Stimulated activated effector memory CD8-positive, alpha-beta T cell treated with anti-CD3 and anti-CD28 coated beads, Interleukin-12 subunit alpha, Interleukin-12 subunit beta, amount 100 ng/mL, for 72 hours (primary cell): ENCODE data around the gene CXCR6.

Source experiments
- ATAC-seq: fragments of 150-1000 bp; cut with Tn5 transposase; 2 replicates; pipeline ENCODE4 v1.10.0; 2021
- DNase-seq, 2 donors: peaks; one replicate each; pipeline ENCODE4 v3.0.0; 2021 to 2022; ENCODE audit warnings: low spot score in 2 of 2
- H3K27ac Mint-ChIP-seq: one replicate; pipeline ENCODE4 v1.8.0; 2022; ENCODE audit warnings: mild to moderate bottlenecking, mixed read lengths
- H3K36me3 Mint-ChIP-seq: one replicate; pipeline ENCODE4 v1.8.0; 2022; ENCODE audit warnings: mild to moderate bottlenecking, mixed read lengths
- H3K4me1 Mint-ChIP-seq: one replicate; pipeline ENCODE4 v1.8.0; 2022; ENCODE audit warnings: mixed read lengths
- H3K4me3 Mint-ChIP-seq: one replicate; pipeline ENCODE4 v1.8.0; 2022; ENCODE audit warnings: mild to moderate bottlenecking, mixed read lengths
- H3K9me3 Mint-ChIP-seq: one replicate; pipeline ENCODE4 v1.8.0; 2022; ENCODE audit warnings: mixed read lengths

Gene CXCR6

GRCh38 chr3:45938043-45938435 lies 5.2 kb upstream of the CXCR6 start:
- H3K27ac Mint-ChIP-seq: no peak overlapping the region
- no peaks in the 10 kb centered on the region for H3K9me3 Mint-ChIP-seq
- ATAC-seq (no peak), DNase-seq (no peak)
- no peak overlapping the region for H3K4me3 Mint-ChIP-seq
- H3K36me3 Mint-ChIP-seq: peaks cover 89% of the 10 kb centered on the region
- H3K4me1 Mint-ChIP-seq: peaks cover 57% of the 10 kb centered on the region

- peak; percentile 78 to 92 for DNase-seq
- Mint-ChIP-seq H3K36me3 (peaks cover 89% of the 10 kb centered on the region), H3K4me1 (peaks cover 65% of the 10 kb centered on the region), H3K9me3 (no peaks in the 10 kb centered on the region), H3K4me3 (peak overlapping the region; percentile 14), H3K27ac (peak overlapping the region; percentile 45)
- peak; percentile 82 for ATAC-seq
Observed at GRCh38 chr3:45938864-45939263, 4.4 kb upstream of the CXCR6 start.

- peak overlapping the region; percentile 14 for H3K4me3 Mint-ChIP-seq
- peak overlapping the region; percentile 45 for H3K27ac Mint-ChIP-seq
- ATAC-seq (peak; percentile 53), DNase-seq (no peak)
- H3K9me3 Mint-ChIP-seq: no peaks in the 10 kb centered on the region
- H3K36me3 Mint-ChIP-seq: peaks cover 89% of the 10 kb centered on the region
- peaks cover 68% of the 10 kb centered on the region for H3K4me1 Mint-ChIP-seq
Observed at GRCh38 chr3:45939341-45939771, 3.9 kb upstream of the CXCR6 start.

- Mint-ChIP-seq H3K9me3 (no peaks in the 10 kb centered on the region), H3K4me3 (no peak overlapping the region), H3K27ac (peak overlapping the region; percentile 65), H3K4me1 (peaks cover 70% of the 10 kb centered on the region), H3K36me3 (peaks cover 89% of the 10 kb centered on the region)
- no peak for DNase-seq
- no peak for ATAC-seq
Observed at GRCh38 chr3:45940004-45940780, 3.1 kb upstream of the CXCR6 start.

- Mint-ChIP-seq H3K36me3 (peaks cover 89% of the 10 kb centered on the region), H3K4me3 (no peak overlapping the region), H3K9me3 (no peaks in the 10 kb centered on the region), H3K27ac (peak overlapping the region; percentile 65), H3K4me1 (peaks cover 73% of the 10 kb centered on the region)
- DNase-seq (no peak), ATAC-seq (no peak)
Observed at GRCh38 chr3:45940781-45941365, 2.4 kb upstream of the CXCR6 start.

GRCh38 chr3:45942051-45942825 lies 1.0 kb upstream of the CXCR6 start:
- Mint-ChIP-seq H3K27ac (peak overlapping the region; percentile 93), H3K36me3 (peaks cover 89% of the 10 kb centered on the region), H3K4me1 (peaks cover 86% of the 10 kb centered on the region), H3K9me3 (no peaks in the 10 kb centered on the region), H3K4me3 (peak overlapping the region; percentile 80)
- no peak for ATAC-seq
- DNase-seq: no peak

GRCh38 chr3:45944830-45945620 lies 1.8 kb downstream of the CXCR6 start:
- Mint-ChIP-seq H3K36me3 (peaks cover 93% of the 10 kb centered on the region), H3K27ac (peak overlapping the region; percentile 93), H3K9me3 (no peaks in the 10 kb centered on the region), H3K4me3 (peak overlapping the region; percentile 80), H3K4me1 (peaks cover 90% of the 10 kb centered on the region)
- DNase-seq (no peak), ATAC-seq (no peak)

GRCh38 chr3:45946307-45946706 lies 3.0 kb downstream of the CXCR6 start:
- H3K4me1 Mint-ChIP-seq: peaks cover 91% of the 10 kb centered on the region

GRCh38 chr3:45946875-45947274 lies 3.6 kb downstream of the CXCR6 start:
- H3K4me1 Mint-ChIP-seq: peaks cover 95% of the 10 kb centered on the region
- ATAC-seq (peak; percentile 61), DNase-seq (no peak)
- H3K36me3 Mint-ChIP-seq: peaks cover 97% of the 10 kb centered on the region
- peak overlapping the region; percentile 80 for H3K4me3 Mint-ChIP-seq
- peak overlapping the region; percentile 93 for H3K27ac Mint-ChIP-seq
- no peaks in the 10 kb centered on the region for H3K9me3 Mint-ChIP-seq

More at GRCh38 chr3:45946307-45946706, 3.0 kb downstream of the CXCR6 start:
- ATAC-seq: peak; percentile 42
- no peak for DNase-seq
- Mint-ChIP-seq H3K9me3 (no peaks in the 10 kb centered on the region), H3K27ac (peak overlapping the region; percentile 93), H3K36me3 (peaks cover 93% of the 10 kb centered on the region), H3K4me3 (peak overlapping the region; percentile 80)

- peaks cover 95% of the 10 kb centered on the region for H3K4me1 Mint-ChIP-seq
- H3K4me3 Mint-ChIP-seq: peak overlapping the region; percentile 80
- H3K27ac Mint-ChIP-seq: peak overlapping the region; percentile 93
- DNase-seq (no peak), ATAC-seq (no peak)
- H3K9me3 Mint-ChIP-seq: no peaks in the 10 kb centered on the region
- H3K36me3 Mint-ChIP-seq: peaks cover 97% of the 10 kb centered on the region
Observed at GRCh38 chr3:45947361-45947760, 4.1 kb downstream of the CXCR6 start.

GRCh38 chr3:45948311-45948781 lies 5.1 kb downstream of the CXCR6 start:
- H3K9me3 Mint-ChIP-seq: no peaks in the 10 kb centered on the region
- ATAC-seq (peak; percentile 25), DNase-seq (no peak)
- H3K36me3 Mint-ChIP-seq: peaks cover 100% of the 10 kb centered on the region
- peak overlapping the region; percentile 80 for H3K4me3 Mint-ChIP-seq
- H3K27ac Mint-ChIP-seq: peak overlapping the region; percentile 93
- peaks cover 95% of the 10 kb centered on the region for H3K4me1 Mint-ChIP-seq

- Mint-ChIP-seq H3K4me3 (peak overlapping the region; percentile 80), H3K27ac (peak overlapping the region; percentile 93), H3K4me1 (peaks cover 95% of the 10 kb centered on the region), H3K9me3 (no peaks in the 10 kb centered on the region), H3K36me3 (peaks cover 100% of the 10 kb centered on the region)
- ATAC-seq: no peak
- no peak for DNase-seq
Observed at GRCh38 chr3:45948881-45949280, 5.6 kb downstream of the CXCR6 start.

GRCh38 chr3:45949432-45949831 lies 6.2 kb downstream of the CXCR6 start:
- ATAC-seq (no peak), DNase-seq (no peak)
- Mint-ChIP-seq H3K9me3 (no peaks in the 10 kb centered on the region), H3K4me1 (peaks cover 99% of the 10 kb centered on the region), H3K27ac (peak overlapping the region; percentile 93), H3K4me3 (peak overlapping the region; percentile 80), H3K36me3 (peaks cover 100% of the 10 kb centered on the region)

GRCh38 chr3:45950131-45950530 lies 6.9 kb downstream of the CXCR6 start:
- H3K27ac Mint-ChIP-seq: peak overlapping the region; percentile 93
- DNase-seq (no peak), ATAC-seq (no peak)
- peak overlapping the region; percentile 80 for H3K4me3 Mint-ChIP-seq
- H3K36me3 Mint-ChIP-seq: peaks cover 100% of the 10 kb centered on the region
- peaks cover 100% of the 10 kb centered on the region for H3K4me1 Mint-ChIP-seq
- H3K9me3 Mint-ChIP-seq: no peaks in the 10 kb centered on the region
